Esophagus squamous epithelium (tissue), 4 donors: ENCODE measurements around the gene PDPR.

Experiments
- POLR2A ChIP-seq, 4 donors: fragments of 450-650 bp; IDR thresholded peaks; one replicate each; pipeline ENCODE4 v1.6.1; 2017; ENCODE audit warnings: antibody characterized with exemption in 4 of 4, mild to moderate bottlenecking in 4 of 4, moderate library complexity in 3 of 4
- TF ChIP-seq, protein P1 (sequence below), 6 experiments: fragments of 450-650 bp in 4 of 6; fragments of 200-600 bp in 2 of 6; sonication (generic) in 2 of 6; IDR thresholded peaks; one replicate each; pipeline ENCODE4 v1.5.1; 2016 to 2019; ENCODE audit warnings: antibody characterized with exemption in 6 of 6, mild to moderate bottlenecking in 4 of 6, moderate library complexity in 4 of 6

GRCh38 chr16:70152578-70153302 lies 38.6 kb downstream of the PDPR start:
- TF ChIP-seq, protein P1, sequence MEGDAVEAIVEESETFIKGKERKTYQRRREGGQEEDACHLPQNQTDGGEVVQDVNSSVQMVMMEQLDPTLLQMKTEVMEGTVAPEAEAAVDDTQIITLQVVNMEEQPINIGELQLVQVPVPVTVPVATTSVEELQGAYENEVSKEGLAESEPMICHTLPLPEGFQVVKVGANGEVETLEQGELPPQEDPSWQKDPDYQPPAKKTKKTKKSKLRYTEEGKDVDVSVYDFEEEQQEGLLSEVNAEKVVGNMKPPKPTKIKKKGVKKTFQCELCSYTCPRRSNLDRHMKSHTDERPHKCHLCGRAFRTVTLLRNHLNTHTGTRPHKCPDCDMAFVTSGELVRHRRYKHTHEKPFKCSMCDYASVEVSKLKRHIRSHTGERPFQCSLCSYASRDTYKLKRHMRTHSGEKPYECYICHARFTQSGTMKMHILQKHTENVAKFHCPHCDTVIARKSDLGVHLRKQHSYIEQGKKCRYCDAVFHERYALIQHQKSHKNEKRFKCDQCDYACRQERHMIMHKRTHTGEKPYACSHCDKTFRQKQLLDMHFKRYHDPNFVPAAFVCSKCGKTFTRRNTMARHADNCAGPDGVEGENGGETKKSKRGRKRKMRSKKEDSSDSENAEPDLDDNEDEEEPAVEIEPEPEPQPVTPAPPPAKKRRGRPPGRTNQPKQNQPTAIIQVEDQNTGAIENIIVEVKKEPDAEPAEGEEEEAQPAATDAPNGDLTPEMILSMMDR (IDR thresholded peaks at IDR 0.05) = no peak
- no peak for TF ChIP-seq POLR2A (IDR thresholded peaks at IDR 0.05)
